ENCODE measurements around the gene NLRP1.

NLRP1 gene

GRCh38 chr17:5540321-5540720 lies 44.0 kb downstream of the NLRP1 start:
- Histone ChIP-seq H3K9me2 (replicated peaks; ENCODE audit: low read depth, low read length) (no peaks in the 10 kb centered on the region), H3K4me2 (ENCODE audit: low read depth, low read length, poor library complexity, severe bottlenecking) (no peak overlapping the region)

GRCh38 chr17:5539286-5539685 lies 45.0 kb downstream of the NLRP1 start:
- H3F3A ChIP-seq (ENCODE audit: low read depth): no peaks in the 10 kb centered on the region

More at GRCh38 chr17:5540321-5540720, 44.0 kb downstream of the NLRP1 start:
- Histone ChIP-seq H3K4me1 (ENCODE audit: insufficient read depth, low read length, poor library complexity, severe bottlenecking) (no peaks in the 10 kb centered on the region), H3K27me3 (ENCODE audit: insufficient read depth, low read length, poor library complexity, severe bottlenecking) (no peaks in the 10 kb centered on the region), H3K36me3 (ENCODE audit: insufficient read depth, low read length) (no peaks in the 10 kb centered on the region), H3K9me3 (ENCODE audit: insufficient read depth, low read depth, low read length) (no peaks in the 10 kb centered on the region), H3K79me2 (ENCODE audit: insufficient read depth, low read length) (no peaks in the 10 kb centered on the region), H3K4me3 (ENCODE audit: low read length, poor library complexity, severe bottlenecking) (no peak overlapping the region), H3F3A (ENCODE audit: low read depth) (no peaks in the 10 kb centered on the region), H2AFZ (ENCODE audit: low read length) (no peak overlapping the region), H3K9ac (ENCODE audit: low read depth, low read length, poor library complexity, severe bottlenecking) (no peak overlapping the region), H4K20me1 (ENCODE audit: insufficient read depth, low read length, poor library complexity, severe bottlenecking) (no peaks in the 10 kb centered on the region)
- TF ChIP-seq EZH2phosphoT487 (IDR thresholded peaks at IDR 0.05; ENCODE audit: borderline replicate concordance): no peak
- TF ChIP-seq CTCF (conservative IDR thresholded peaks at IDR 0.05; ENCODE audit: low read length): no peak

DNA sequence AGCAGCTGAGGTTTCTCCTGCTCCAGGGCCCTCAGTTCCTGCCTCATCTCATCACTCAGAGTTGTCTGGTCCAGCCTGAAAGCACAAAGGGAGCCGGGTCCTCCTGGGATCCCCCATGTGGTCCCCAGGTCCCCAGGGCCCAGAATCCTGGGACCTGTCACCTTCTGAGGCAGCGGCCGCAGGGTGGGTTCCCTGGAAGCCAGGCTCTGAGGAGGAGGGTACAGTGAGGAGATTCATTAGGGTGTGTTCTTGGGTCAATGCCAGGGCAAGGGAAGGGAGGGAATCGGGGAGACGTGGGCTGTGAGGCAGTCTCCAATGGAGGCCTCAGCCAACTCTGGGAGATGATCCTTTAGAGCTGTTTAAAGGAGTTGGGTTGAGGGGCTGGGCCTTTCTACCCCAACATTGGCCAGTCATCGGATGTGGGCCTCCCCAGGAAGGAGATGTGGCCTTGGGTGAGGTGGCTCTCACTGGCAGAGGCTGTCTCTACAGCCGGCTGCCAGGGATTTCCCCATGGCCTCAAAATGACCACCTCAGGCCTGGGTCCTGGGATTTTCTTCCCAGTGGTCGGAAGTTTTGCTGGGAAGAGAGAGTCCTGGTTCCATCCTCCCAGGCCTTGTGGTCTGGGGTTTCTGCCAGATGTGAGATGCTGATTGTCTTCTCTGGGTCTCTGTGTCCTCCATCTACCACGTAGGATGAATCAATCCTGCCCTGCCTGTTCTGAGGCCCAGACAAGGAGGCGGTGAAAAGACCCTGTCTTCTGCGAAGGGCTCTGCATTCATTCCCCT lies 47.3 kb downstream of the NLRP1 start:
- Histone ChIP-seq H3K9me2 (replicated peaks; ENCODE audit: low read depth, low read length) (no peaks in the 10 kb centered on the region), H3K4me3 (ENCODE audit: low read length, poor library complexity, severe bottlenecking) (no peak overlapping the region), H3K9ac (ENCODE audit: low read depth, low read length, poor library complexity, severe bottlenecking) (no peak overlapping the region), H3F3A (ENCODE audit: low read depth) (no peaks in the 10 kb centered on the region), H3K4me2 (ENCODE audit: low read depth, low read length, poor library complexity, severe bottlenecking) (no peak overlapping the region), H2AFZ (ENCODE audit: low read length) (no peak overlapping the region), H4K20me1 (ENCODE audit: insufficient read depth, low read length, poor library complexity, severe bottlenecking) (no peaks in the 10 kb centered on the region), H3K9me3 (ENCODE audit: insufficient read depth, low read depth, low read length) (no peaks in the 10 kb centered on the region), H3K27me3 (ENCODE audit: insufficient read depth, low read length, poor library complexity, severe bottlenecking) (no peaks in the 10 kb centered on the region), H3K36me3 (ENCODE audit: insufficient read depth, low read length) (no peaks in the 10 kb centered on the region), H3K79me2 (ENCODE audit: insufficient read depth, low read length) (no peaks in the 10 kb centered on the region), H3K4me1 (ENCODE audit: insufficient read depth, low read length, poor library complexity, severe bottlenecking) (no peaks in the 10 kb centered on the region)
- no peak for TF ChIP-seq CTCF (conservative IDR thresholded peaks at IDR 0.05; ENCODE audit: low read length)
- no peak for TF ChIP-seq EZH2phosphoT487 (IDR thresholded peaks at IDR 0.05; ENCODE audit: borderline replicate concordance)

More at GRCh38 chr17:5539286-5539685, 45.0 kb downstream of the NLRP1 start:
- H3K4me2 ChIP-seq (ENCODE audit: low read depth, low read length, poor library complexity, severe bottlenecking): no peak overlapping the region
- no peaks in the 10 kb centered on the region for H3K79me2 ChIP-seq (ENCODE audit: insufficient read depth, low read length)
- no peak overlapping the region for H3K4me3 ChIP-seq (ENCODE audit: low read length, poor library complexity, severe bottlenecking)
- H3K9me3 ChIP-seq (ENCODE audit: insufficient read depth, low read depth, low read length): no peaks in the 10 kb centered on the region
- no peaks in the 10 kb centered on the region for H3K36me3 ChIP-seq (ENCODE audit: insufficient read depth, low read length)
- H2AFZ ChIP-seq (ENCODE audit: low read length): no peak overlapping the region
- no peak overlapping the region for H3K9ac ChIP-seq (ENCODE audit: low read depth, low read length, poor library complexity, severe bottlenecking)
- H3K27me3 ChIP-seq (ENCODE audit: insufficient read depth, low read length, poor library complexity, severe bottlenecking): no peaks in the 10 kb centered on the region
- TF ChIP-seq EZH2phosphoT487 (IDR thresholded peaks at IDR 0.05; ENCODE audit: borderline replicate concordance) (no peak), CTCF (conservative IDR thresholded peaks at IDR 0.05; ENCODE audit: low read length) (no peak)
- no peaks in the 10 kb centered on the region for H3K4me1 ChIP-seq (ENCODE audit: insufficient read depth, low read length, poor library complexity, severe bottlenecking)
- H4K20me1 ChIP-seq (ENCODE audit: insufficient read depth, low read length, poor library complexity, severe bottlenecking): no peaks in the 10 kb centered on the region
- H3K9me2 ChIP-seq (replicated peaks; ENCODE audit: low read depth, low read length): no peaks in the 10 kb centered on the region

Measured in Loucy (cell line).